CD4-positive, alpha-beta T cell (primary cell): ENCODE data around the gene HIBCH. TPM values are rescaled to one million over a fixed set of nuclear protein-coding genes. Genes with fewer than 3 reads are reported as not detected.

Source experiments
- ATAC-seq: fragments of 200-7000 bp; cut with Tn5 transposase; one replicate; pipeline ENCODE4 v1.10.0; 2022; ENCODE audit warnings: mild to moderate bottlenecking; ENCODE audit not compliant: poor library complexity
- CTCF ChIA-PET: fragments of 350-600 bp; sonication (Branson Sonifier 250); formaldehyde crosslinking; loops from one replicate; lab custom pipeline; 2021; ENCODE audit warnings: antibody characterized with exemption, inconsistent platforms; lab: Charles Lee
- POLR2A ChIA-PET: fragments of 350-600 bp; sonication (Branson Sonifier 250); formaldehyde crosslinking; loops from one replicate; lab custom pipeline; 2021; ENCODE audit warnings: antibody characterized with exemption, inconsistent platforms; lab: Charles Lee
- DNase-seq, 14 experiments: peaks; one replicate each; pipeline ENCODE4 v3.0.0-alpha.2; 2013 to 2020; ENCODE audit warnings: mixed read lengths in 2 of 14
- H3K27ac ChIP-seq, 2 donors: one replicate each; pipeline versions ENCODE4 v1.5.1 to v1.7.0; 2013; ENCODE audit warnings: low read length in 2 of 2, low read depth in 1 of 2, mild to moderate bottlenecking in 1 of 2
- H3K27me3 ChIP-seq, 2 experiments: 1 replicate in 1 of 2; 2 replicates in 1 of 2; pipeline versions ENCODE4 v1.6.1 to v1.7.0; 2013; ENCODE audit warnings: low read length in 2 of 2, control low read depth in 1 of 2, mild to moderate bottlenecking in 1 of 2, moderate library complexity in 1 of 2; ENCODE audit not compliant: insufficient read depth in 2 of 2, control insufficient read depth in 1 of 2
- H3K36me3 ChIP-seq: one replicate; pipeline ENCODE4 v1.6.1; 2013; ENCODE audit warnings: low read length, control low read depth; ENCODE audit not compliant: insufficient read depth
- H3K4me1 ChIP-seq: one replicate; pipeline ENCODE4 v1.6.1; 2013; ENCODE audit warnings: low read length, control low read depth; ENCODE audit not compliant: insufficient read depth
- H3K4me3 ChIP-seq: one replicate; pipeline ENCODE4 v1.5.1; 2013; ENCODE audit warnings: mild to moderate bottlenecking, low read length, moderate library complexity
- H3K9me3 ChIP-seq, 2 experiments: 1 replicate in 1 of 2; 2 replicates in 1 of 2; pipeline versions ENCODE4 v1.6.1 to v1.7.0; 2013; ENCODE audit warnings: low read length in 2 of 2, mild to moderate bottlenecking in 2 of 2, control low read depth in 1 of 2, moderate library complexity in 1 of 2; ENCODE audit not compliant: control insufficient read depth in 1 of 2, insufficient read depth in 1 of 2
- H3K27ac Mint-ChIP-seq: one replicate; pipeline ENCODE4 v1.8.0; 2020; ENCODE audit warnings: mixed read lengths
- H3K27me3 Mint-ChIP-seq: one replicate; pipeline ENCODE4 v1.8.0; 2021; ENCODE audit warnings: mixed read lengths
- H3K36me3 Mint-ChIP-seq: one replicate; pipeline ENCODE4 v1.8.0; 2021; ENCODE audit warnings: low read depth, mixed read lengths
- H3K4me1 Mint-ChIP-seq: one replicate; pipeline ENCODE4 v1.8.0; 2021; ENCODE audit warnings: low read depth, mixed read lengths
- H3K4me3 Mint-ChIP-seq: one replicate; pipeline ENCODE4 v1.8.0; 2020; ENCODE audit warnings: mild to moderate bottlenecking, mixed read lengths
- H3K9me3 Mint-ChIP-seq: one replicate; pipeline ENCODE4 v1.8.0; 2020; ENCODE audit warnings: mixed read lengths
- CTCF ChIP-seq: fragments of 200-600 bp; IDR thresholded peaks from one replicate; pipeline ENCODE4 v1.8.0; 2022; ENCODE audit warnings: antibody characterized with exemption, mild to moderate bottlenecking
- intact Hi-C, 2 experiments: fragments of 100-400 bp; cut with DNase I in 1 of 2; cut with micrococcal nuclease in 1 of 2; formaldehyde crosslinking; loops; one replicate each; pipeline versions ENCODE4 v1.15.1 to v1.9.0; 2023 to 2025; cut with DNase I, micrococcal nuclease
- total RNA-seq, 174 experiments: library from RNA in 2 of 174; stranded (reverse) in 2 of 174; gene quantifications; one replicate each; pipeline ENCODE4 v1.2.3 and lab custom pipeline; 2021 to 2026

HIBCH gene
- total RNA-seq, 2 experiments from 2014 or later, result 3.5 to 7.1 TPM

GRCh38 chr2:190188289-190188688, 131.3 kb downstream of the HIBCH start:
- Mint-ChIP-seq H3K27me3 (peaks cover under 1% of the 10 kb centered on the region), H3K36me3 (no peaks in the 10 kb centered on the region), H3K4me1 (no peaks in the 10 kb centered on the region), H3K27ac (no peak overlapping the region), H3K9me3 (no peaks in the 10 kb centered on the region), H3K4me3 (no peak overlapping the region)
- H3K4me1 ChIP-seq, result no peaks in the 10 kb centered on the region
- no peak for DNase-seq
- no peaks in the 10 kb centered on the region for H3K9me3 ChIP-seq
- ATAC-seq, result no peak
- TF ChIP-seq CTCF, result no peak
- POLR2A ChIA-PET, result no interaction called here
- intact Hi-C loops, result no loop called here
- CTCF ChIA-PET, result no interaction called here
- no peaks in the 10 kb centered on the region for H3K27me3 ChIP-seq
- H3K36me3 ChIP-seq, result no peaks in the 10 kb centered on the region
- no peak overlapping the region for H3K27ac ChIP-seq
- no peak overlapping the region for H3K4me3 ChIP-seq

GRCh38 chr2:190186238-190186637, 133.4 kb downstream of the HIBCH start:
- H3K27ac ChIP-seq, result no peak overlapping the region
- intact Hi-C loops, result no loop called here
- POLR2A ChIA-PET, result no interaction called here
- DNase-seq (no peak), ATAC-seq (no peak)
- peaks cover 9% of the 10 kb centered on the region for H3K27me3 Mint-ChIP-seq
- no peak overlapping the region for H3K27ac Mint-ChIP-seq
- H3K4me1 Mint-ChIP-seq, result peaks cover 3% of the 10 kb centered on the region
- no peaks in the 10 kb centered on the region for H3K4me1 ChIP-seq
- no peak for TF ChIP-seq CTCF
- no peaks in the 10 kb centered on the region for H3K9me3 Mint-ChIP-seq
- H3K4me3 ChIP-seq, result no peak overlapping the region
- H3K27me3 ChIP-seq, result peaks cover 3 to 6% of the 10 kb centered on the region in 2 experiments
- H3K36me3 Mint-ChIP-seq, result no peaks in the 10 kb centered on the region
- H3K9me3 ChIP-seq, result no peaks in the 10 kb centered on the region
- no peaks in the 10 kb centered on the region for H3K36me3 ChIP-seq
- H3K4me3 Mint-ChIP-seq, result no peak overlapping the region
- CTCF ChIA-PET, result interaction anchor here (1.0 kb wide), 1 partner anchor 63 kb away, joined by 3 read pairs; no protein-coding TSS in a partner anchor

GRCh38 chr2:190185380-190185779, 134.2 kb downstream of the HIBCH start:
- ATAC-seq, result no peak
- no peak overlapping the region for H3K4me3 ChIP-seq
- Mint-ChIP-seq H3K36me3 (no peaks in the 10 kb centered on the region), H3K27me3 (peaks cover 12% of the 10 kb centered on the region), H3K4me3 (no peak overlapping the region), H3K4me1 (peaks cover 6% of the 10 kb centered on the region), H3K9me3 (no peaks in the 10 kb centered on the region), H3K27ac (no peak overlapping the region)
- H3K9me3 ChIP-seq, result no peaks in the 10 kb centered on the region
- intact Hi-C loops, result no loop called here
- no peak for TF ChIP-seq CTCF
- H3K27me3 ChIP-seq, result peaks cover 5 to 8% of the 10 kb centered on the region in 2 experiments
- POLR2A ChIA-PET, result no interaction called here
- peaks cover 6% of the 10 kb centered on the region for H3K4me1 ChIP-seq
- CTCF ChIA-PET, result interaction anchor here (1.0 kb wide), 1 partner anchor 62 kb away, joined by 3 read pairs; no protein-coding TSS in a partner anchor
- H3K36me3 ChIP-seq, result no peaks in the 10 kb centered on the region
- no peak for DNase-seq
- no peak overlapping the region for H3K27ac ChIP-seq
